Daoy (cell line): ENCODE measurements around the gene RASL10B. TPM values are rescaled to one million over a fixed set of nuclear protein-coding genes. Genes with fewer than 3 reads are reported as not detected.
"Not testable (repeated sequence)": the region's sequence is repeated elsewhere in the genome, so short reads cannot be mapped to it uniquely, and the experiment has no call there.

Experiments
- DNase-seq: peaks from one replicate; pipeline ENCODE4 v3.0.0-alpha.2; 2015; ENCODE audit warnings: low read depth
- total RNA-seq: library from RNA; depleted of rRNA; stranded (reverse); fragments of >200 nt; shearing (Covaris generic); gene quantifications from 2 replicates; pipeline ENCODE4 v1.2.3, GENCODE V29; 2014

RASL10B gene
- total RNA-seq, 1 experiment from 2014 or later: 3.5 TPM

- DNase-seq: no peak
Observed at GRCh38 chr17:35742496-35742895, 11.1 kb downstream of the RASL10B start.

- no peak for DNase-seq
Observed at GRCh38 chr17:35742896-35743477, 11.5 kb downstream of the RASL10B start.

GRCh38 chr17:35743626-35744328, 12.3 kb downstream of the RASL10B start:
- peak; percentile 57 for DNase-seq

GRCh38 chr17:35744830-35745229, 13.4 kb downstream of the RASL10B start:
- no peak for DNase-seq

GRCh38 chr17:35745246-35745645, 13.8 kb downstream of the RASL10B start:
- no peak for DNase-seq

GRCh38 chr17:35745749-35746320, 14.4 kb downstream of the RASL10B start:
- no peak for DNase-seq

GRCh38 chr17:35747540-35748017, 16.1 kb downstream of the RASL10B start:
- DNase-seq: peak; percentile 83

- no peak for DNase-seq
Observed at GRCh38 chr17:35748341-35748841, 17.0 kb downstream of the RASL10B start.

GRCh38 chr17:35748979-35749378, 17.5 kb downstream of the RASL10B start:
- no peak for DNase-seq

GRCh38 chr17:35749560-35750412, 18.3 kb downstream of the RASL10B start:
- no peak for DNase-seq

GRCh38 chr17:35750526-35751395, 19.3 kb downstream of the RASL10B start:
- DNase-seq: no peak

GRCh38 chr17:35751541-35751940, 20.1 kb downstream of the RASL10B start:
- DNase-seq: not testable (repeated sequence)

GRCh38 chr17:35752471-35752870, 21.0 kb downstream of the RASL10B start:
- DNase-seq: no peak

GRCh38 chr17:35752945-35753764, 21.7 kb downstream of the RASL10B start, which contains the start of gene GAS2L2:
Gene GAS2L2, minus strand, starts transcription at chr17:35753239. Its CDS starts 389 bp downstream, at chr17:35752850.
- DNase-seq: no peak

- no peak for DNase-seq
Observed at GRCh38 chr17:35757243-35757642, 25.8 kb downstream of the RASL10B start.

GRCh38 chr17:35760587-35760986, 29.1 kb downstream of the RASL10B start, which contains the start of gene C17orf50:
Gene C17orf50, plus strand, starts transcription at chr17:35760887. Its CDS starts 55 bp downstream, at chr17:35760942.
- no peak for DNase-seq

GRCh38 chr17:35761601-35762000, 30.2 kb downstream of the RASL10B start:
- DNase-seq: no peak

GRCh38 chr17:35763767-35764122, 32.3 kb downstream of the RASL10B start:
- DNase-seq: no peak

- peak; percentile 92 for DNase-seq
Observed at GRCh38 chr17:35764123-35764991, 32.9 kb downstream of the RASL10B start.
